ENCODE data around the gene PTPRG.
A peak's percentile ranks its signal among the peaks of the same experiment; 100 is the strongest.

The PTPRG gene

DNA sequence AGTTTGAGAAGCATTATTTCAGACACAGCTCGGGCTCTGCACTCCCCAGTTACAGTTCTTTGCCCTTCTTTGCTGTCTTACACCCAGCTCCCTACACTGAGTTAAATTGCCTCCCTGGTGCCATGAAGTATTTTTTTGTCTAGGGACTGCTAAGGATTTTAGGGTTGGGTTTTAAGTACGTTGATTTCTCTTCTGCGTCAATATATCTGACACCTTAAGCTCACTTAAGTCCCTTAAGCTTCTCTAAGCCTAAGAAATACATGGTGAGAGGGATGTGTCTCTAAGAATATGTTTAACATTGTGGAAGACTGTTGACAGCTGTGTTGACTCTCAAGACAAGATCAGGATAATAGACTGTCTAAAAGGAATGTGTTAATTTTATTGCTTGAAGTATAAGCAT, 400.5 kb downstream of the PTPRG start:
- H3K4ac ChIP-seq (ENCODE audit: low read depth, low read length), result no peak overlapping the region
- H3K27ac ChIP-seq (ENCODE audit: low read depth, low read length), result no peak overlapping the region
- no peak overlapping the region for H2AFZ ChIP-seq (ENCODE audit: insufficient read depth, low read length, poor library complexity)

DNA sequence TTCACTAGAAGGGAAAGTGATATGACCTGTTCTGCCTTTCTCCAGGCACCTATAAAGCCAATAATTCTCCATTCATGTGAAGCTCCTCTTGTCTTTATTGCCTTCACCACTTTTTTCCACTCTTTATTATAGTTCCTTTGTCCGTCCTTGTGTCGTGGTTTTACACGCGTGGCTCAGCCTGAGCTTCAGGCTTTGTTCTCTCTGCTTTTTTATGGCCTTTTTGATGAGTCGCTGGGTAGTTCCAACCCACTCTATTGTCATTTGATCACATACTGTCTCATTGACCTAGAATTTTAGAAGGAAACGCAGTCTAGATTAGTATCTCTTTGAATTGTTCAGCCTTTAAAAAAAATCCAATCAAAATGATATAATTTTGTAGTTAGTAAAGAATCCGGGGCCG, 403.2 kb downstream of the PTPRG start:
- no peaks in the 10 kb centered on the region for H3K36me3 ChIP-seq (ENCODE audit: control insufficient read depth in 1 of 2, insufficient read depth in 2 of 2, low read length in 2 of 2)
- peaks cover 6 to 10% of the 10 kb centered on the region in 2 experiments for H3K4me1 ChIP-seq (ENCODE audit: control insufficient read depth in 1 of 2, insufficient read depth in 2 of 2, low read length in 2 of 2)
- H2AFZ ChIP-seq (ENCODE audit: insufficient read depth, low read length, poor library complexity), result no peak overlapping the region
- H3K4me3 ChIP-seq (ENCODE audit: low read depth, low read length), result no peak overlapping the region
- no peak overlapping the region for H2BK12ac ChIP-seq (ENCODE audit: low read length)
- no peaks in the 10 kb centered on the region for H3K9me3 ChIP-seq (ENCODE audit: insufficient read depth, low read depth, low read length)
- H3K23ac ChIP-seq (ENCODE audit: low read length), result no peak overlapping the region
- no peak overlapping the region for H3K9ac ChIP-seq (ENCODE audit: low read length)
- no peak overlapping the region for H2AK5ac ChIP-seq (ENCODE audit: low read length)
- H3K14ac ChIP-seq (ENCODE audit: low read length), result no peak overlapping the region
- no CpG with 5 or more reads among the region's 8 CpGs for WGBS (ENCODE audit: extremely low coverage, insufficient coverage, insufficient read length)
- no peak overlapping the region for H2BK5ac ChIP-seq (ENCODE audit: low read depth, low read length, poor library complexity)
- no peak overlapping the region for H3K27ac ChIP-seq (ENCODE audit: low read depth, low read length)
- no peaks in the 10 kb centered on the region for H3K79me2 ChIP-seq (ENCODE audit: control insufficient read depth, insufficient read depth, low read length, poor library complexity)
- H3K79me1 ChIP-seq (ENCODE audit: low read length), result no peaks in the 10 kb centered on the region
- H3K27me3 ChIP-seq (ENCODE audit: insufficient read depth, low read length), result no peaks in the 10 kb centered on the region
- no peak overlapping the region for H3K18ac ChIP-seq (ENCODE audit: low read length)
- no peak overlapping the region for H4K12ac ChIP-seq (ENCODE audit: low read depth, low read length)
- H4K8ac ChIP-seq (ENCODE audit: low read depth, low read length), result no peak overlapping the region
- no peak overlapping the region for H3K4ac ChIP-seq (ENCODE audit: low read depth, low read length)
- no peak for DNase-seq
- H3K4me2 ChIP-seq (ENCODE audit: low read length), result no peak overlapping the region
- H2BK120ac ChIP-seq (ENCODE audit: insufficient read depth, low read length, poor library complexity), result no peak overlapping the region
- no peak overlapping the region for H4K91ac ChIP-seq (ENCODE audit: low read depth, low read length)

More for the DNA sequence above, 400.5 kb downstream of the PTPRG start:
- Histone ChIP-seq H3K4me3 (ENCODE audit: low read depth, low read length) (no peak overlapping the region), H3K18ac (ENCODE audit: low read length) (no peak overlapping the region), H3K23ac (ENCODE audit: low read length) (no peak overlapping the region), H3K79me2 (ENCODE audit: control insufficient read depth, insufficient read depth, low read length, poor library complexity) (no peaks in the 10 kb centered on the region), H3K9ac (ENCODE audit: low read length) (no peak overlapping the region), H2BK12ac (ENCODE audit: low read length) (no peak overlapping the region), H4K91ac (ENCODE audit: low read depth, low read length) (no peak overlapping the region), H3K79me1 (ENCODE audit: low read length) (no peaks in the 10 kb centered on the region), H2AK5ac (ENCODE audit: low read length) (no peak overlapping the region), H3K4me1 (ENCODE audit: control insufficient read depth in 1 of 2, insufficient read depth in 2 of 2, low read length in 2 of 2) (peaks cover 6 to 8% of the 10 kb centered on the region in 2 experiments), H2BK5ac (ENCODE audit: low read depth, low read length, poor library complexity) (no peak overlapping the region), H3K27me3 (ENCODE audit: insufficient read depth, low read length) (no peaks in the 10 kb centered on the region), H3K36me3 (ENCODE audit: control insufficient read depth in 1 of 2, insufficient read depth in 2 of 2, low read length in 2 of 2) (no peaks in the 10 kb centered on the region), H4K12ac (ENCODE audit: low read depth, low read length) (no peak overlapping the region), H3K9me3 (ENCODE audit: insufficient read depth, low read depth, low read length) (no peaks in the 10 kb centered on the region), H4K8ac (ENCODE audit: low read depth, low read length) (no peak overlapping the region), H2BK120ac (ENCODE audit: insufficient read depth, low read length, poor library complexity) (no peak overlapping the region), H3K4me2 (ENCODE audit: low read length) (no peak overlapping the region), H3K14ac (ENCODE audit: low read length) (no peak overlapping the region)
- WGBS (ENCODE audit: extremely low coverage, insufficient coverage, insufficient read length), result no CpG with 5 or more reads among the region's 3 CpGs
- no peak for DNase-seq

DNA sequence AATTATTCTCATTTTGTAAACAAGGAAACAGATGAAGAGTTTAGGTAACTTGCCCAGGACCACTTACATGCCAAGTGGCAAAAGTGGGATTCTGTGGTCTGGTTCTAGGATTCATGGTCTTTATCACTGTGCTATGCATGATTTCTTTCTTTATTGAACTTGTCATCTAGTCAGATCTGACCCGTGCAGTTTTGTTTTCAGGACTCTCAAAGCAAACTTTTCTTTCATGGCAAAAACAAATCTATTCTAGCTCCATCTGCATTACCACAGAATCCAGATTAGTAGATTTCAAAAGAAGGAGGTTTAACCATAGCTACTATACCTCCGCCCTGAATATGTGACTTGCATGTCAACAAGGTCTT, 404.4 kb downstream of the PTPRG start:
- Histone ChIP-seq H4K8ac (ENCODE audit: low read depth, low read length) (no peak overlapping the region), H2AFZ (ENCODE audit: insufficient read depth, low read length, poor library complexity) (no peak overlapping the region), H3K18ac (ENCODE audit: low read length) (no peak overlapping the region), H3K4me1 (ENCODE audit: control insufficient read depth in 1 of 2, insufficient read depth in 2 of 2, low read length in 2 of 2) (peaks cover 4 to 8% of the 10 kb centered on the region in 2 experiments), H3K79me2 (ENCODE audit: control insufficient read depth, insufficient read depth, low read length, poor library complexity) (no peaks in the 10 kb centered on the region), H3K36me3 (ENCODE audit: control insufficient read depth in 1 of 2, insufficient read depth in 2 of 2, low read length in 2 of 2) (no peaks in the 10 kb centered on the region), H2BK120ac (ENCODE audit: insufficient read depth, low read length, poor library complexity) (no peak overlapping the region), H3K23ac (ENCODE audit: low read length) (no peak overlapping the region), H4K12ac (ENCODE audit: low read depth, low read length) (no peak overlapping the region), H3K4me3 (ENCODE audit: low read depth, low read length) (no peak overlapping the region), H3K27me3 (ENCODE audit: insufficient read depth, low read length) (no peaks in the 10 kb centered on the region), H3K9ac (ENCODE audit: low read length) (no peak overlapping the region), H3K79me1 (ENCODE audit: low read length) (no peaks in the 10 kb centered on the region), H3K27ac (ENCODE audit: low read depth, low read length) (no peak overlapping the region), H2AK5ac (ENCODE audit: low read length) (no peak overlapping the region), H4K91ac (ENCODE audit: low read depth, low read length) (no peak overlapping the region), H2BK5ac (ENCODE audit: low read depth, low read length, poor library complexity) (no peak overlapping the region), H3K9me3 (ENCODE audit: insufficient read depth, low read depth, low read length) (no peaks in the 10 kb centered on the region), H3K14ac (ENCODE audit: low read length) (no peak overlapping the region), H3K4ac (ENCODE audit: low read depth, low read length) (no peak overlapping the region), H3K4me2 (ENCODE audit: low read length) (no peak overlapping the region), H2BK12ac (ENCODE audit: low read length) (no peak overlapping the region)
- no CpG with 5 or more reads among the region's 2 CpGs for WGBS (ENCODE audit: extremely low coverage, insufficient coverage, insufficient read length)
- DNase-seq, result no peak

DNA sequence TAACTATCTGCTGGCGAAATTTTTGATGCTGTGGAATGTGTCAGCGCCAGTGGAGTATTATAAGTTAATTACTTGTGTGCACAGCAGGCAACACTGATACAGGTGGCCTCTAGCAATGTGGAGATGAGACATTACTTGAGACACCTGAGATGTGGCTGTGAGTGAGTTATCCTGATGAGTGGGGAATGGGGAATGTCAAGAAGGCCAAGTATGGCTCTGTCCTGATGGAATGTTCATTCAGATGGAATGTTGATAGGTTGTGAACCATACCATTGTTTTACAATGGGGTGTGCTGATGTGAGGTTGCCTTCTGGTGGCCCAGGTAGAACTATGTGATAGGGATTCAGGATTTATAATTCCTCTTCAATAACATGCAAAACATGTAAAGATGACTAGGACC, 404.8 kb downstream of the PTPRG start:
- Histone ChIP-seq H3K23ac (ENCODE audit: low read length) (no peak overlapping the region), H2AFZ (ENCODE audit: insufficient read depth, low read length, poor library complexity) (no peak overlapping the region), H3K18ac (ENCODE audit: low read length) (no peak overlapping the region), H3K4me3 (ENCODE audit: low read depth, low read length) (no peak overlapping the region), H3K27me3 (ENCODE audit: insufficient read depth, low read length) (no peaks in the 10 kb centered on the region), H3K4me2 (ENCODE audit: low read length) (no peak overlapping the region), H3K4me1 (ENCODE audit: control insufficient read depth in 1 of 2, insufficient read depth in 2 of 2, low read length in 2 of 2) (peaks cover 4 to 8% of the 10 kb centered on the region in 2 experiments), H3K9me3 (ENCODE audit: insufficient read depth, low read depth, low read length) (no peaks in the 10 kb centered on the region), H3K27ac (ENCODE audit: low read depth, low read length) (no peak overlapping the region), H3K79me2 (ENCODE audit: control insufficient read depth, insufficient read depth, low read length, poor library complexity) (no peaks in the 10 kb centered on the region), H3K4ac (ENCODE audit: low read depth, low read length) (no peak overlapping the region), H4K12ac (ENCODE audit: low read depth, low read length) (no peak overlapping the region), H3K14ac (ENCODE audit: low read length) (no peak overlapping the region), H2BK5ac (ENCODE audit: low read depth, low read length, poor library complexity) (no peak overlapping the region), H3K36me3 (ENCODE audit: control insufficient read depth in 1 of 2, insufficient read depth in 2 of 2, low read length in 2 of 2) (no peaks in the 10 kb centered on the region), H2BK12ac (ENCODE audit: low read length) (no peak overlapping the region), H2BK120ac (ENCODE audit: insufficient read depth, low read length, poor library complexity) (no peak overlapping the region), H2AK5ac (ENCODE audit: low read length) (no peak overlapping the region), H4K91ac (ENCODE audit: low read depth, low read length) (no peak overlapping the region), H4K8ac (ENCODE audit: low read depth, low read length) (no peak overlapping the region), H3K79me1 (ENCODE audit: low read length) (no peaks in the 10 kb centered on the region), H3K9ac (ENCODE audit: low read length) (no peak overlapping the region)
- DNase-seq, result peak; percentile 85 to 96
- no CpG with 5 or more reads among the region's 2 CpGs for WGBS (ENCODE audit: extremely low coverage, insufficient coverage, insufficient read length)
